Urinary bladder (tissue), 4 donors: ENCODE measurements around the gene SRY. TPM values are rescaled to one million over a fixed set of nuclear protein-coding genes. Genes with fewer than 3 reads are reported as not detected.
"Not testable (repeated sequence)": the region's sequence is repeated elsewhere in the genome, so short reads cannot be mapped to it uniquely, and the experiment has no call there.

Experiments used
- DNase-seq: peaks from one replicate; pipeline ENCODE4 v3.0.0-alpha.2; 2015; ENCODE audit errors: extremely low spot score
- H3K27ac ChIP-seq: one replicate; pipeline ENCODE4 v1.5.1; 2013; ENCODE audit warnings: low read depth, mild to moderate bottlenecking, moderate library complexity
- H3K36me3 ChIP-seq: one replicate; pipeline ENCODE4 v1.6.1; 2013; ENCODE audit warnings: mild to moderate bottlenecking, moderate library complexity; ENCODE audit not compliant: insufficient read depth
- H3K4me1 ChIP-seq: one replicate; pipeline ENCODE4 v1.6.1; 2013; ENCODE audit warnings: mild to moderate bottlenecking, moderate library complexity; ENCODE audit not compliant: insufficient read depth
- H3K4me3 ChIP-seq: one replicate; pipeline ENCODE4 v1.5.1; 2013; ENCODE audit warnings: low read depth, low read length
- WGBS: extraction: QIAGEN DNeasy Blood & Tissue Kit; methylation state at CpG from one replicate; pipeline ENCODE4 v1.1.7; 2013; 5-methylcytosine and 5-hydroxymethylcytosine counted together
- polyA plus RNA-seq: library from polyadenylated mRNA; stranded (reverse); fragments of 200-250 nt; gene quantifications from one replicate; pipeline ENCODE4 v1.2.3, GENCODE V29; 2013
- small RNA-seq: library from RNA; depleted of rRNA; stranded (forward); fragments of <200 nt; gene quantifications from one replicate; pipeline ENCODE3, GENCODE V24; 2014
- total RNA-seq: library from RNA; depleted of rRNA; stranded (reverse); fragments of >200 nt; gene quantifications from one replicate; pipeline ENCODE4 v1.2.3, GENCODE V29; 2014
- donor health status: healthy with polysubstance abuse.
- donor health status: healthy.

The SRY gene
- total RNA-seq (not detected), polyA plus RNA-seq (not detected)

DNA sequence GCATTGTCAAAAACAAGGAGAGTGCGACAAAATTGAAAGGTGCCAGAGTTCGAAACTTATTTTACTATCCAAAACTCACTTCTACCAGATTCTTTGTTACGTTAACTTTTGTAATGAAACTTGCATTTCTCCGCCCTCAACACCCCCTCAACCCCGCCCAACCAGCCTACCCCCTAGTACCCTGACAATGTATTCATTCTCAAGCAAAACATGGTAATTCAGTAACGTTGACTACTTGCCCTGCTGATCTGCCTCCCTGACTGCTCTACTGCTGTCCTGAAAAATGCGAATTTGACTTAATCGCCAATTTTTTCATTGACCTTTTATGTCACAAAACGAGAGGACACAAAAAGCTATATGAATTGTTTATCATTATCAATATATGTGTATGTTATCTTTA lies at the start of gene SRY:
Gene SRY, minus strand, starts transcription at position 83 of the 400 bp plus-strand sequence. Its CDS starts 79 bp downstream, at position 4.
- DNase-seq: no peak
- WGBS: 6% methylated on average over 9 of the region's 9 CpGs
- no peak within 1 kb of the TSS for H3K27ac ChIP-seq
- H3K4me1 ChIP-seq: no peaks in the 10 kb centered on the region
- H3K36me3 ChIP-seq: no peaks in the 10 kb centered on the region
- H3K4me3 ChIP-seq: peak within 1 kb of the TSS; percentile 14

DNA sequence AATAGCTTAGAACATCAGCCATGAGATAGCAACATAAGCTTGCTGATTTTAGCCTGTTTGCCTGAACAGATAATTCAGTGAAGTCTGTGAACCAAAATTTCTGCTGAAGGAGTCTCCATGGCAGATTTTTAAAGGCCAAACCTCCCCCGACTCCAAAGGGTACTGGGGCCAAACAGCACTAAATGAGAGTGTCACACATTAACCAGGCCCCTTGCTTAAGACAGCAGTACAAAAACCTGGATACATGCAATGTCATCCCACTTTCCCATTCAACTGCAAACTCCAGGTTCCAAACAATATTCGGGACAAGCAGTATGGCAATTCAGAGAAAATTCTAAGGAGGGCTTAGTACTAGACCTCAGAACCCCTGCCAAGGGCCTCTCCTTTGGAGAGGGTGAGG lies 49.6 kb upstream of the SRY start:
- H3K27ac ChIP-seq: no peak overlapping the region
- WGBS: 68% methylated on average over 2 of the region's 2 CpGs
- DNase-seq: no peak
- H3K4me3 ChIP-seq: no peak overlapping the region
- no peaks in the 10 kb centered on the region for H3K36me3 ChIP-seq
- no peaks in the 10 kb centered on the region for H3K4me1 ChIP-seq

DNA sequence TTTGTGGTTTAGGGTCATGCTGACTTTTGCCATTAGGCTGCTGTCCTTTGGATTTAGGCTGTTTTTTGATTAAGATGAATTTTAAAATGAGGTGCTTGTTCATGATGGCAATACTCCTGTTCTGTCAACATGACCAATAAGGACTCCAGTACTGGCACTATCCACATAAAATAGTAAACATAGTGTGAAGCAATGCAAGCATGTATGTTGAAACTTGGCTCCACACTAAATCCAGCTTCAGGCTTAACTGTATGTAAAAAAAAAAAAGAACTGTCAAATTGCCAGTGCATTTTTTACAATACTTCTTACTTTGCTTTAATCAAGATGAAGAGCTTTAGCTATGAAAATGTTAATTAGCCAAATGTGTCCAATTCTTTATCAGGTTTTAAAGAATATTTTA lies 47.7 kb upstream of the SRY start:
- no peaks in the 10 kb centered on the region for H3K4me1 ChIP-seq
- H3K4me3 ChIP-seq: no peak overlapping the region
- DNase-seq: no peak
- H3K27ac ChIP-seq: no peak overlapping the region
- H3K36me3 ChIP-seq: no peaks in the 10 kb centered on the region

DNA sequence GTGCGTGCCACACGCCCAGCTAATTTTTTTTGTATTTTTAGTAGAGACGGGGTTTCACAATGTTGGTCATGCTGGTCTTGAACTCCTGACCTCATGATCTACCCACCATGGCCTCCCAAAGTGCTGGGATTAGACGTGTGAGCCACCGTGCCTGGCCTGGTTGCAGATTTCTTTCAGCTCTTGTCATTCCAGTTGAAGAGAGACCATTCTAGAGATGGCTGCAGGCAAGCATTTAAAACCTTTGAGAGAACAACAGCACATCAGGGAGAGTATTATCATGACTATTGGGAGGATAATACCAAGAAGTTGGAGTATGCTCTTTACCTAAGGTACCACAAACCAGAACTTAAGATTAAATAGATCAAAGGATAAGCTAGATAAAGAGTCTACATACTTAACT lies 41.0 kb upstream of the SRY start:
- no peak for DNase-seq
- 73% methylated on average over 5 of the region's 5 CpGs for WGBS
- H3K4me3 ChIP-seq: no peak overlapping the region

DNA sequence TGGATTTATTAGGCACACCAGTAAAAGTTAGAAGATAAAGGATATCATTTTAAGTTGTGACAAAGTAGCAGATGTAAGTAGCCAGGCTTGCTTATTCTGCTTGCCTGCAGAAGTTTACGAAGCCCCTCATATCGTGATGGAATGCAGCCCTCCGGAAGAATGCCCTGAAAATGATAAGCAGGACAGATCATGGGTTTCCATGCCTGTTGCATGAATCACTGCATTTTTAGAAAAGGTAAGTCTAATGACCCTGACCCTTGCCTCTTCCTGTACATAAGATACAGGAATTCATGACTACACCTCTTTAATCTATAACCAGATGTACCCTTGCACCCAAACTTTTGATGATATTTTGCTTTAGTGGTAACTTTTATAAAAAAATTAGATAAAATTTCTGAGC lies 37.0 kb upstream of the SRY start:
- DNase-seq: no peak
- no peak overlapping the region for H3K27ac ChIP-seq
- H3K36me3 ChIP-seq: no peaks in the 10 kb centered on the region
- 23% methylated on average over 3 of the region's 3 CpGs for WGBS
- no peaks in the 10 kb centered on the region for H3K4me1 ChIP-seq
- H3K4me3 ChIP-seq: no peak overlapping the region

More for the DNA sequence above, 41.0 kb upstream of the SRY start:
- Histone ChIP-seq H3K27ac (no peak overlapping the region), H3K4me1 (no peaks in the 10 kb centered on the region), H3K36me3 (no peaks in the 10 kb centered on the region)

DNA sequence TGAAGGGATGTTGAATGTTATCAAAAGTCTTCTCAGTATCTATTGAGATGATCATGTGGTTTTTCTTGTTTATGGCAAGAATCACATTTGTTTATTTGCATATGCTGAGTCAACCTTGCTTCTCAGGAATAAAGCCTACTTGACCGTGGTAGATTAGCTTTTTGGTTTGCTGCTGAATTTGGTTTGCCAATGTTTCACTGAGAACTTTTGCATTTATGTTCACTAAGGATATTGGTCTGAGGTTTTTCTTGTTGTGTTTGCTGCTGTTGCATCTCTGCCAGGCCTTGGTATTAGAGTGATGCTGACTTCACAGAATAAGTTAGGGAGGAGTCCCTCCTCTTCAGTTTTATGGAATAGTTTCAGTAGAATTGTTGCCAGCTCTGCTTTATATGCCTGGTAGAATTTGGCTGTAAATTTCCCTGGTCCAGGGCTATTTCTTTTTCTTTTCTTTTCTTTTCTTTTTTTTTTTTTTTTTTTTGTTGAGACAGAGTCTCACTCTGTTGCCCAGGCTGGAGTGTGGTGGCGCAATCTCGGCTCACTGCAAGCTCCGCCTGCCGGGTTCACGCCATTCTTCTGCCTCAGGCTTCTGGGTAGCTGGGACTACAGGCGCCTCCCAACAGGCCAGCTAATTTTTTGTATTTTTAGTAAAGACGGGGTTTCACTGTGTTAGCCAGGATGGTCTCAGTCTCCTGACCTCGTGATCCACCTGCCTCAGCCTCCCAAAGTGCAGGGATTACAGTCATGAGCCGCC lies 29.8 kb upstream of the SRY start:
- H3K27ac ChIP-seq, DNase-seq, H3K36me3 ChIP-seq, H3K4me1 ChIP-seq, H3K4me3 ChIP-seq: not testable (repeated sequence)
- 83% methylated on average over 10 of the region's 10 CpGs for WGBS

DNA sequence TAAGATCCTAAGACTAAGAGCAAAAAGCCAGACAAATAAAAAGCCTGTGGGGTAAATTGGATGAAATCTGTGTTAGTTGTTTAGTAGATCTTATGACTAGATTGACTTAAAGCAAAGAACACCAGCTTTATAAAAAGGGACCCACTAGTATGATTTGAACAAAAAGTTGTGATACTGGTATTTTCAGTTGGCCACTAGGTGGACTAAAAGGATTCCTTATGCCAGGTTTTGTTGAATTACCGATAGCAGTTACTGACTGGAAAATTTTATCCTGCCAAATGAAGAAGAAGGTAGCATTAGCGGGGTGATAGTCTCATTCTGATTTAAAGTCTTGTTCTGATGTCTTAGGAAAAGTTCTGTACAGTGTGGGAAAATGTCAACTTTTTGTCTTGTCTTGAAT lies 12.8 kb upstream of the SRY start:
- Histone ChIP-seq H3K4me1 (no peaks in the 10 kb centered on the region), H3K27ac (no peak overlapping the region), H3K4me3 (no peak overlapping the region), H3K36me3 (no peaks in the 10 kb centered on the region)
- 30% methylated on average over 2 of the region's 2 CpGs for WGBS
- no peak for DNase-seq

DNA sequence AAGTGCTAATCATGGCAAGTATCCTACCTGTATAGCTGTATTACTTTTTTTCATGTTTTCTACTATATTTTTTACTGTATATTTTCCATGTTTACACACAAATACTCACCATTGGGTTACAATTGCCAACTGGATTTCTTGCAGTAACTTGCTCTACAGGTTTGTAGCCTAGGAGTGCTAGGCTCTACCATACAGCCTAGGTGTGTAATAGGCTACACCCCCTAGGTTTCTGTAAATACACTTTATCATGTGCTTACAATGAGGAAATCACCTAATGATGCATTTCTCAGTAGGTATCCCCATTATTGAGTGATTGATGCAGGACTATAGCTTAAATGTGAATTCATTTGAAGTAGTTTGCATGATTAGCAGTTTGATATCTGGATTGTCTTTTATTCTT lies 10.5 kb upstream of the SRY start:
- Histone ChIP-seq H3K36me3 (no peaks in the 10 kb centered on the region), H3K27ac (no peak overlapping the region), H3K4me1 (no peaks in the 10 kb centered on the region), H3K4me3 (no peak overlapping the region)
- no peak for DNase-seq

DNA sequence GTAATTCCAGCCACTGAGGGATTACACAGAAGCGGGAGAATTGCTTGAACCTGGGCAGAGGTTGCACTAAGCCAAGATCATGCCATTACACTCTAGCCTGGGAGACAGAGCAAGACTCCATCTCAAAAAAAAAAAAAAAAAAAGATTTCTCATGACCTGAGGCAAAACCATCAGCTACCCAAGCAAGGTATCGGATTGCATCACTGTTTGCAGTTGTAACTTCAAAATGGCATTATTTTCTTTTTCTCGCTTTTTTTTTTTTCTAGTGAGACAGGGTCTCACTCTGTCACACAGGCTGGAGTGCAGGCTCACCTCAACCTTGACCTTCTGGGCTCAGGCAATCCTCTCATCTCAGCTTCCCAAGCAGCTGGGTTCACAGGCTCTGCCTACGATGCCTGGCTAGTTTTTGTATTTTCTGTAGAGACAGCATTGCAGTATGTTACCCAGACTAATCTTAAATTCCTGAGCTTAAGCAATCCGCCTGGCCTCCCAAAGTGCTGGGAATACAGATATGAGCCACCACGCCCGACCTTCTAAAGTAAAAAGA lies 9.6 kb upstream of the SRY start:
- Histone ChIP-seq H3K4me3 (no peak overlapping the region), H3K36me3 (no peaks in the 10 kb centered on the region), H3K27ac (no peak overlapping the region), H3K4me1 (no peaks in the 10 kb centered on the region)
- DNase-seq: no peak
- WGBS: 66% methylated on average over 7 of the region's 7 CpGs

DNA sequence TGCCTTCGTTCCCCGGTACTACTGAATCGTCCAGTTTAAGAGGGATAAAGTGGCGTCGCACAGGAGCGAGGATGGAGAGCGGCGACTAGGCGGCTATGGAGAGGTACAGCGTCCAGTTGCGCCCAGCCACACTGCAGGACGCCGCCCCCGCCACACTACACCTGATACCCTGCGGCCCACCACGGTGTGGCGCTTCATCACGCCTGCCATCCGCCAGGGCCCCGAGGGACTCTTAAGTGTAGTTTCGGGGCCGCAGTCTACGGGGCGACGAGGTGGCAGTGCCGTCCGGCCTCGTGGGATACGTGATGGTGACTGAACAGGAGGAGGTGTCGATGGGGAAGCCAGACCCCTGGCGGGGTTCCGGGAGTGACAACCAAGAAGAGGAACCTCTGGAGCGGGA lies 2.3 kb upstream of the SRY start:
- no peak for DNase-seq
- 83% methylated on average over 33 of the region's 33 CpGs for WGBS
- Histone ChIP-seq H3K4me1 (no peaks in the 10 kb centered on the region), H3K27ac (no peak overlapping the region), H3K4me3 (no peak overlapping the region), H3K36me3 (no peaks in the 10 kb centered on the region)

DNA sequence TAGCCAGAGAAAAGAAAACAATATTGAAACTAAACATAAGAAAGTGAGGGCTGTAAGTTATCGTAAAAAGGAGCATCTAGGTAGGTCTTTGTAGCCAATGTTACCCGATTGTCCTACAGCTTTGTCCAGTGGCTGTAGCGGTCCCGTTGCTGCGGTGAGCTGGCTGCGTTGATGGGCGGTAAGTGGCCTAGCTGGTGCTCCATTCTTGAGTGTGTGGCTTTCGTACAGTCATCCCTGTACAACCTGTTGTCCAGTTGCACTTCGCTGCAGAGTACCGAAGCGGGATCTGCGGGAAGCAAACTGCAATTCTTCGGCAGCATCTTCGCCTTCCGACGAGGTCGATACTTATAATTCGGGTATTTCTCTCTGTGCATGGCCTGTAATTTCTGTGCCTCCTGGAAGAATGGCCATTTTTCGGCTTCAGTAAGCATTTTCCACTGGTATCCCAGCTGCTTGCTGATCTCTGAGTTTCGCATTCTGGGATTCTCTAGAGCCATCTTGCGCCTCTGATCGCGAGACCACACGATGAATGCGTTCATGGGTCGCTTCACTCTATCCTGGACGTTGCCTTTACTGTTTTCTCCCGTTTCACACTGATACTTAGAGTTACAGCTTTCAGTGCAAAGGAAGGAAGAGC lies 488 bp downstream of the SRY start:
- WGBS: 6% methylated on average over 28 of the region's 28 CpGs
- no peaks in the 10 kb centered on the region for H3K4me1 ChIP-seq
- no peak overlapping the region for H3K27ac ChIP-seq
- H3K36me3 ChIP-seq: no peaks in the 10 kb centered on the region
- H3K4me3 ChIP-seq: peak overlapping the region; percentile 14
- no peak for DNase-seq

Small RNA genes lying within 50 kb of the gene (small RNA-seq; reads per million reads assigned to genes)
- gene RNU6-1334P (not detected), gene TOMM22P2 (not detected)

Other genes with a start within 250 kb of the SRY start
- not detected for gene RPS4Y1, start 53.9 kb upstream of the SRY start, total RNA-seq
- 453 TPM for gene RPS4Y1, start 53.9 kb upstream of the SRY start, polyA plus RNA-seq
- gene ZFY, start 147.7 kb upstream of the SRY start, total RNA-seq: not detected
- 6.0 TPM for gene ZFY, start 147.7 kb upstream of the SRY start, polyA plus RNA-seq